Neural cell (in vitro differentiated cells): ENCODE results near the gene MAGEH1. TPM values are rescaled to one million over a fixed set of nuclear protein-coding genes. Genes with fewer than 3 reads are reported as not detected.
A peak's percentile ranks its signal among the peaks of the same experiment; 100 is the strongest.

Experiments
- H2AFZ ChIP-seq: fragments of 200-600, 300-800 bp; sonication (generic), shearing (Covaris generic); 2 replicates; pipeline ENCODE4 v1.6.0; 2014; ENCODE audit warnings: low read depth, mild to moderate bottlenecking, antibody characterized with exemption, low read length, moderate library complexity
- H3F3A ChIP-seq: fragments of 200-600 bp; shearing (Covaris generic); 2 replicates; pipeline ENCODE4 v1.6.1; 2016; ENCODE audit warnings: mild to moderate bottlenecking, moderate library complexity, mixed read lengths, antibody characterized with exemption, low read length; ENCODE audit not compliant: insufficient read depth, poor library complexity, severe bottlenecking
- H3K27ac ChIP-seq: fragments of 200-600, 300-800 bp; sonication (generic), shearing (Covaris generic); 2 replicates; pipeline ENCODE4 v1.5.1; 2014; ENCODE audit warnings: mild to moderate bottlenecking, low read length, moderate library complexity
- H3K27me3 ChIP-seq: fragments of 300-800, 200-600 bp; sonication (generic), shearing (Covaris generic); 2 replicates; pipeline ENCODE4 v1.6.0; 2014; ENCODE audit warnings: mild to moderate bottlenecking, low read depth, low read length, moderate library complexity; ENCODE audit not compliant: insufficient read depth
- H3K36me3 ChIP-seq: fragments of 300-800, 200-600 bp; sonication (generic), shearing (Covaris generic); 2 replicates; pipeline ENCODE4 v1.5.1; 2014; ENCODE audit warnings: mild to moderate bottlenecking, antibody characterized with exemption, low read length, moderate library complexity; ENCODE audit not compliant: insufficient read depth
- H3K4me2 ChIP-seq: fragments of 300-800, 200-600 bp; sonication (generic), shearing (Covaris generic); 2 replicates; pipeline ENCODE4 v1.6.0; 2014; ENCODE audit warnings: mild to moderate bottlenecking, low read length
- H3K4me3 ChIP-seq: fragments of 300-800, 200-600 bp; sonication (generic), shearing (Covaris generic); 2 replicates; pipeline ENCODE4 v1.5.1; 2014; ENCODE audit warnings: mild to moderate bottlenecking, low read length, moderate library complexity
- H3K79me2 ChIP-seq: fragments of 200-600 bp; shearing (Covaris generic); replicated peaks from 2 replicates; pipeline ENCODE4 v1.6.0; 2014; ENCODE audit warnings: mild to moderate bottlenecking, low read length, moderate library complexity; ENCODE audit not compliant: insufficient read depth
- H3K9ac ChIP-seq: fragments of 300-800, 200-600 bp; sonication (generic), shearing (Covaris generic); 2 replicates; pipeline ENCODE4 v1.6.1; 2016; ENCODE audit warnings: mild to moderate bottlenecking, low read length, mixed read lengths
- H3K9me2 ChIP-seq: fragments of 200-600 bp; shearing (Covaris generic); 2 replicates; pipeline ENCODE4 v1.6.1; 2016; ENCODE audit warnings: mild to moderate bottlenecking, low read length, mixed read lengths; ENCODE audit not compliant: insufficient read depth
- H3K9me3 ChIP-seq: fragments of 200-600, 300-800 bp; sonication (generic), shearing (Covaris generic); 2 replicates; pipeline ENCODE4 v1.6.1; 2016; ENCODE audit warnings: mild to moderate bottlenecking, mixed run types, low read length, moderate library complexity, mixed read lengths
- H4K20me1 ChIP-seq: fragments of 200-600 bp; shearing (Covaris generic); 2 replicates; pipeline ENCODE4 v1.6.1; 2016; ENCODE audit warnings: mild to moderate bottlenecking, mixed run types; ENCODE audit not compliant: insufficient read depth
- CTCF ChIP-seq: fragments of 450-650 bp; IDR thresholded peaks from 2 replicates; pipeline ENCODE4 v1.5.1; 2014; ENCODE audit warnings: antibody characterized with exemption, mild to moderate bottlenecking, moderate library complexity; ENCODE audit not compliant: poor library complexity, severe bottlenecking
- EP300 ChIP-seq: fragments of 450-650 bp; conservative IDR thresholded peaks from 2 replicates; pipeline ENCODE4 v1.6.1; 2014; ENCODE audit warnings: antibody characterized with exemption, mild to moderate bottlenecking, moderate library complexity; ENCODE audit not compliant: poor library complexity, severe bottlenecking
- EZH2 ChIP-seq: fragments of 200-600, 300-800 bp; shearing (Covaris generic), sonication (generic); IDR thresholded peaks from 2 replicates; pipeline ENCODE4 v1.6.1; 2014; ENCODE audit warnings: antibody characterized with exemption, low read length, borderline replicate concordance, mild to moderate bottlenecking; ENCODE audit not compliant: insufficient read depth, poor library complexity, severe bottlenecking
- MXI1 ChIP-seq: fragments of 450-650 bp; conservative IDR thresholded peaks from 2 replicates; pipeline ENCODE4 v1.6.1; 2014; ENCODE audit warnings: antibody characterized with exemption, mild to moderate bottlenecking; ENCODE audit not compliant: poor library complexity, severe bottlenecking
- POLR2AphosphoS5 ChIP-seq: IDR thresholded peaks from 2 replicates; pipeline ENCODE4 v1.6.1; 2012
- RAD21 ChIP-seq: fragments of 450-650 bp; conservative IDR thresholded peaks from 2 replicates; pipeline ENCODE4 v1.6.1; 2014; ENCODE audit warnings: antibody characterized with exemption, mild to moderate bottlenecking, moderate library complexity
- SMC3 ChIP-seq: fragments of 450-650 bp; conservative IDR thresholded peaks from 2 replicates; pipeline ENCODE4 v1.6.1; 2014; ENCODE audit warnings: antibody characterized with exemption, mild to moderate bottlenecking, moderate library complexity; ENCODE audit not compliant: poor library complexity
- TAF1 ChIP-seq: IDR thresholded peaks from 2 replicates; pipeline ENCODE4 v1.6.1; 2012; ENCODE audit warnings: low read depth
- polyA plus RNA-seq: library from polyadenylated mRNA; depleted of rRNA; stranded (reverse); fragments of >200 nt; gene quantifications from 2 replicates; pipeline ENCODE4 v1.2.3, GENCODE V29; 2014

MAGEH1 gene
- polyA plus RNA-seq, 1 donor from 2014 or later = 262 TPM

- H3K9ac ChIP-seq = peak overlapping the region; percentile 75
- H3F3A ChIP-seq = no peaks in the 10 kb centered on the region
- no peaks in the 10 kb centered on the region for H3K9me3 ChIP-seq
- peak overlapping the region; percentile 83 for H3K27ac ChIP-seq
- peak; percentile 64 for TF ChIP-seq POLR2AphosphoS5
- no peak for TF ChIP-seq CTCF
- peak overlapping the region; percentile 65 for H2AFZ ChIP-seq
- H3K79me2 ChIP-seq = no peaks in the 10 kb centered on the region
- H4K20me1 ChIP-seq = no peaks in the 10 kb centered on the region
- H3K27me3 ChIP-seq = no peaks in the 10 kb centered on the region
- H3K36me3 ChIP-seq = no peaks in the 10 kb centered on the region
- no peaks in the 10 kb centered on the region for H3K9me2 ChIP-seq
- H3K4me2 ChIP-seq = no peak overlapping the region
- peak overlapping the region; percentile 76 for H3K4me3 ChIP-seq
These were observed 36.8 kb downstream of the MAGEH1 start for GRCh38 chrX:55488593-55489313.

GRCh38 chrX:55489314-55490009, 37.5 kb downstream of the MAGEH1 start, which contains the start of gene USP51:
USP51 (minus strand) TSS chrX:55489848; CDS start chrX:55488939, 909 bp downstream.
- TF ChIP-seq MXI1 = no peak
- TF ChIP-seq CTCF = peak; percentile 40
- no peak for TF ChIP-seq TAF1
- TF ChIP-seq EZH2 = no peak
- no peak for TF ChIP-seq EP300
- no peak for TF ChIP-seq SMC3
- TF ChIP-seq RAD21 = peak; percentile 17
- no peaks in the 10 kb centered on the region for H3K36me3 ChIP-seq
- H3K27ac ChIP-seq = peak within 1 kb of the TSS; percentile 83
- no peak within 1 kb of the TSS for H3K4me2 ChIP-seq
- no peaks in the 10 kb centered on the region for H4K20me1 ChIP-seq
- no peaks in the 10 kb centered on the region for H3F3A ChIP-seq
- H2AFZ ChIP-seq = peak within 1 kb of the TSS; percentile 65
- H3K9me3 ChIP-seq = no peaks in the 10 kb centered on the region
- peak within 1 kb of the TSS; percentile 75 for H3K9ac ChIP-seq
- no peaks in the 10 kb centered on the region for H3K9me2 ChIP-seq
- H3K27me3 ChIP-seq = no peaks in the 10 kb centered on the region
- no peaks in the 10 kb centered on the region for H3K79me2 ChIP-seq
- peak within 1 kb of the TSS; percentile 76 for H3K4me3 ChIP-seq
